GM18867 (cell line): ENCODE measurements around the gene SNRPD1.
"Not testable (repeated sequence)": the region's sequence is repeated elsewhere in the genome, so short reads cannot be mapped to it uniquely, and the experiment has no call there.

Experiments used
- ATAC-seq: cut with Tn5 transposase; IDR thresholded peaks from one replicate; pipeline ENCODE4 v1.9.1; 2021; ENCODE audit warnings: mild to moderate bottlenecking, moderate library complexity; ENCODE audit not compliant: unreplicated experiment

Gene SNRPD1

GRCh38 chr18:21612125-21613039 is at the start of gene SNRPD1:
Gene SNRPD1 (plus strand): TSS chr18:21612314. CDS start chr18:21612430, 116 bp downstream.
- ATAC-seq: peak; percentile 98

- ATAC-seq: no peak
Observed at GRCh38 chr18:21571772-21572171, 40.3 kb upstream of the SNRPD1 start.

- no peak for ATAC-seq
Observed at GRCh38 chr18:21575656-21576055, 36.5 kb upstream of the SNRPD1 start.

GRCh38 chr18:21584391-21584790 is 27.7 kb upstream of the SNRPD1 start:
- no peak for ATAC-seq

- ATAC-seq: not testable (repeated sequence)
Observed at GRCh38 chr18:21592361-21592760, 19.8 kb upstream of the SNRPD1 start.

GRCh38 chr18:21593540-21594257 is 18.4 kb upstream of the SNRPD1 start:
- no peak for ATAC-seq

GRCh38 chr18:21597620-21598019 is 14.5 kb upstream of the SNRPD1 start:
- no peak for ATAC-seq

- no peak for ATAC-seq
Observed at GRCh38 chr18:21598726-21599584, 13.2 kb upstream of the SNRPD1 start.

GRCh38 chr18:21599585-21600525 is 12.3 kb upstream of the SNRPD1 start:
- peak; percentile 38 for ATAC-seq

GRCh38 chr18:21600526-21601410 is 11.3 kb upstream of the SNRPD1 start, which contains the start of gene ESCO1:
Gene ESCO1 (minus strand): TSS chr18:21600704. CDS start chr18:21574843, 25,861 bp downstream.
- peak; percentile 86 for ATAC-seq

GRCh38 chr18:21602299-21602587 is 9.9 kb upstream of the SNRPD1 start:
- no peak for ATAC-seq

- ATAC-seq: no peak
Observed at GRCh38 chr18:21604671-21605070, 7.4 kb upstream of the SNRPD1 start.

GRCh38 chr18:21605213-21605612 is 6.9 kb upstream of the SNRPD1 start:
- ATAC-seq: no peak

GRCh38 chr18:21611401-21612124 is 551 bp upstream of the SNRPD1 start:
- ATAC-seq: peak; percentile 2

GRCh38 chr18:21621640-21622039 is 9.5 kb downstream of the SNRPD1 start:
- ATAC-seq: not testable (repeated sequence)

GRCh38 chr18:21629089-21629832 is 17.1 kb downstream of the SNRPD1 start:
- ATAC-seq: peak; percentile 98

GRCh38 chr18:21632393-21632792 is 20.3 kb downstream of the SNRPD1 start:
- ATAC-seq: no peak
